GM19372 (cell line): ENCODE results near the gene CD93.

Experiments used
- ATAC-seq: cut with Tn5 transposase; IDR thresholded peaks from one replicate; pipeline ENCODE4 v1.9.1; 2021; ENCODE audit warnings: mild to moderate bottlenecking, low read depth, moderate library complexity; ENCODE audit not compliant: unreplicated experiment

CD93 gene

GRCh38 chr20:23085436-23086055, 578 bp downstream of the CD93 start:
- ATAC-seq = no peak

- no peak for ATAC-seq
Observed at GRCh38 chr20:23084845-23085365, 1.2 kb downstream of the CD93 start.

- no peak for ATAC-seq
Observed at GRCh38 chr20:23084282-23084844, 1.8 kb downstream of the CD93 start.

- no peak for ATAC-seq
Observed at GRCh38 chr20:23083553-23084220, 2.4 kb downstream of the CD93 start.

GRCh38 chr20:23082846-23083552, 3.1 kb downstream of the CD93 start:
- ATAC-seq = no peak

- ATAC-seq = no peak
Observed at GRCh38 chr20:23081263-23081819, 4.8 kb downstream of the CD93 start.

GRCh38 chr20:23080521-23080920, 5.6 kb downstream of the CD93 start:
- no peak for ATAC-seq

GRCh38 chr20:23079926-23080325, 6.2 kb downstream of the CD93 start:
- no peak for ATAC-seq

- ATAC-seq = no peak
Observed at GRCh38 chr20:23079016-23079351, 7.1 kb downstream of the CD93 start.

GRCh38 chr20:23078351-23079015, 7.6 kb downstream of the CD93 start:
- ATAC-seq = no peak

- no peak for ATAC-seq
Observed at GRCh38 chr20:23077277-23077676, 8.8 kb downstream of the CD93 start.

- ATAC-seq = no peak
Observed at GRCh38 chr20:23074052-23074451, 12.1 kb downstream of the CD93 start.

GRCh38 chr20:23072892-23073586, 13.1 kb downstream of the CD93 start:
- no peak for ATAC-seq

GRCh38 chr20:23071996-23072395, 14.1 kb downstream of the CD93 start:
- no peak for ATAC-seq

- no peak for ATAC-seq
Observed at GRCh38 chr20:23071398-23071797, 14.7 kb downstream of the CD93 start.

- no peak for ATAC-seq
Observed at GRCh38 chr20:23069108-23069507, 17.0 kb downstream of the CD93 start.

GRCh38 chr20:23068283-23068682, 17.8 kb downstream of the CD93 start:
- no peak for ATAC-seq

GRCh38 chr20:23066772-23067171, 19.4 kb downstream of the CD93 start:
- no peak for ATAC-seq

- no peak for ATAC-seq
Observed at GRCh38 chr20:23065266-23066201, 20.6 kb downstream of the CD93 start.
